Ureter (tissue), 1 donor: ENCODE measurements around the gene OR5B12. TPM values are rescaled to one million over a fixed set of nuclear protein-coding genes. Genes with fewer than 3 reads are reported as not detected.
"Not testable (repeated sequence)": the region's sequence is repeated elsewhere in the genome, so short reads cannot be mapped to it uniquely, and the experiment has no call there.

Source experiments
- DNase-seq: peaks from one replicate; pipeline ENCODE4 v3.0.0-alpha.2; 2020; ENCODE audit warnings: low spot score
- total RNA-seq: library from RNA; stranded (reverse); gene quantifications from one replicate; pipeline ENCODE4 v1.2.4, GENCODE V29; 2023
- donor health status: DM: yes; HTN: yes; CAD: no.

The OR5B12 gene
- total RNA-seq: not detected

- DNase-seq: no peak
These were observed at the start of gene OR5B12 for GRCh38 chr11:58442136-58442535. OR5B12 (minus strand) TSS chr11:58442236; CDS start chr11:58440151, 2,085 bp downstream.

GRCh38 chr11:58490827-58491226, 48.8 kb upstream of the OR5B12 start:
- DNase-seq: no peak

- DNase-seq: no peak
These were observed 45.1 kb upstream of the OR5B12 start for GRCh38 chr11:58487170-58487569.

GRCh38 chr11:58485961-58486360, 43.9 kb upstream of the OR5B12 start:
- DNase-seq: no peak

- no peak for DNase-seq
These were observed 29.9 kb upstream of the OR5B12 start for GRCh38 chr11:58471892-58472291.

GRCh38 chr11:58466293-58466692, 24.3 kb upstream of the OR5B12 start:
- DNase-seq: no peak

- DNase-seq: no peak
These were observed 23.7 kb upstream of the OR5B12 start for GRCh38 chr11:58465690-58466089.

- no peak for DNase-seq
These were observed 9.5 kb upstream of the OR5B12 start for GRCh38 chr11:58451585-58451984.

- DNase-seq: no peak
These were observed 4.3 kb upstream of the OR5B12 start for GRCh38 chr11:58446294-58446693.

GRCh38 chr11:58444300-58444699, 2.3 kb upstream of the OR5B12 start:
- no peak for DNase-seq

GRCh38 chr11:58438486-58438885, 3.5 kb downstream of the OR5B12 start:
- no peak for DNase-seq

- no peak for DNase-seq
These were observed 7.8 kb downstream of the OR5B12 start for GRCh38 chr11:58434217-58434616.

GRCh38 chr11:58433638-58434203, 8.3 kb downstream of the OR5B12 start:
- no peak for DNase-seq

- no peak for DNase-seq
These were observed 12.8 kb downstream of the OR5B12 start for GRCh38 chr11:58429273-58429672.

GRCh38 chr11:58428021-58428420, 14.0 kb downstream of the OR5B12 start, which contains the start of gene OR5B2:
OR5B2 (minus strand) TSS chr11:58428121; CDS start chr11:58423261, 4,860 bp downstream.
- no peak for DNase-seq

- DNase-seq: no peak
These were observed 35.3 kb downstream of the OR5B12 start, which contains the start of gene OR5B3 for GRCh38 chr11:58406774-58407173. OR5B3 (minus strand) TSS chr11:58406874; CDS start chr11:58403409, 3,465 bp downstream.

- not testable (repeated sequence) for DNase-seq
These were observed 42.4 kb downstream of the OR5B12 start for GRCh38 chr11:58399622-58400021.

GRCh38 chr11:58395581-58395980, 46.5 kb downstream of the OR5B12 start:
- DNase-seq: no peak

GRCh38 chr11:58394195-58394594, 47.8 kb downstream of the OR5B12 start:
- DNase-seq: no peak

- DNase-seq: no peak
These were observed 49.3 kb downstream of the OR5B12 start for GRCh38 chr11:58392746-58393145.

GRCh38 chr11:58391879-58392278, 50.2 kb downstream of the OR5B12 start:
- DNase-seq: no peak

- DNase-seq: no peak
These were observed 51.4 kb downstream of the OR5B12 start for GRCh38 chr11:58390551-58391063.
